Ishikawa (cell line): ENCODE measurements around the gene LPAR5.

Experiments
- EGR1 ChIP-seq: IDR thresholded peaks from 2 replicates; pipeline ENCODE4 v1.6.1; 2012
- EP300 ChIP-seq: IDR thresholded peaks from 2 replicates; pipeline ENCODE4 v1.6.1; 2012; ENCODE audit warnings: borderline replicate concordance
- FOXM1 ChIP-seq: IDR thresholded peaks from 2 replicates; pipeline ENCODE4 v1.6.1; 2012; ENCODE audit warnings: low read depth, borderline replicate concordance
- MAX ChIP-seq: IDR thresholded peaks from 2 replicates; pipeline ENCODE4 v1.6.1; 2012
- YY1 ChIP-seq: IDR thresholded peaks from 2 replicates; pipeline ENCODE4 v1.6.1; 2012; ENCODE audit warnings: low read depth

GRCh38 chr12:6607751-6608591 is 27.8 kb downstream of the LPAR5 start:
- TF ChIP-seq YY1 (no peak), FOXM1 (no peak), MAX (peak; percentile 28; the same call in 1 of the 2 replicates), EP300 (no peak), EGR1 (peak; percentile 76)
